GM18867 (cell line): ENCODE measurements around the gene LTB4R2.

Source experiments
- ATAC-seq: cut with Tn5 transposase; IDR thresholded peaks from one replicate; pipeline ENCODE4 v1.9.1; 2021; ENCODE audit warnings: mild to moderate bottlenecking, moderate library complexity; ENCODE audit not compliant: unreplicated experiment

The LTB4R2 gene

DNA sequence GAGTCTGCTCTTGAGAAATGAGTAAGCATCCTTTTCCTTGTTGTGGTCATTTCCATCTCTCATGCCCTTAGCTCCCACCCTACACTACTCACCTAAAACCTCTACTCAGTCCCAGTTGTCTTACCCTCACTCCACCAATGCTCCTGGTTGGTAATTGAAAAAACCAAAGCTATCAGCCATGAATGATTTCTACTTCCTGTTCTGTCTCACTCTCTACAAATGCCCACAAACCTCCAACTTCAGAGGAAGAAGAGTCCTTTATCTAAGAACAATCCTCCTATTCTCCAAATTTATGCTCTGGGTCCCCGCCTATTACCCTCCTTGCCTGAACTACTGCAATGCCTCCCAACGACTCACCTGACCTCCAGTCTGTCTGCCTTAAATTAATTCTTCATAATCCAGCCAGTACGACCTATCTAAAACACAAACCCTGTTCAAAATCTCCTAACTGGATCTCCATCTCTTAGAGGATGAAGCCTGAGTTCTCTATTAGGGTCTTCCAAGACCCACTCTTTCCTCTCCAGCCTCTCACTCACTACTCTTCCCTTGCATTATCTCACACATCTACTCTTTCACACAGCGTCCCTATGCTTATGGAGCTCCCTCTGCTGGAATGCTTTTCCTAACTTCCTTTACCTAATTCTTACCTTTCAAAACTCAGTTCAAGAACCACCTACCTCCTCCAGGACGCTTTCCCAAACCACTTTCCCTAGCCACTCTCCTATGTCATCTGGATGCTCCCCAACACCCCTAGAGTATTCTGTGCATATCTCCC is 12.6 kb upstream of the LTB4R2 start:
- peak; percentile 2 for ATAC-seq

DNA sequence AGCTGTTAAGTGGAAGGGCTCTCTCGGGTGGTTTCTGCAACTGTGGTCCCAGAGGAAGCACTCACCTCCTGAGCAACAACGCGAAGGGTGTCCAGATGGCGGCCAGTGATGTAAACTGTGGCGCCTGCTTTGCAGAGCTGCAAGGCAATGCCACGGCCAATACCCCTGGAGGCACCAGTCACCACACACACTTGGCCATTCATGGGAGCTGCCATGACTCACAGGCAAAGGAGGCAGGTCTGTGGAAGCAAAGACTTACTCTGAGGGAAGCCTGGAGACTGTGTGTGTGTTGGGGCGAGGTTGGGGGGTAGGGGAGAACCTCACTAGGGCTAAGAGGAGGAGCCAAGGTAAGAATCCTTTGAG is 11.1 kb upstream of the LTB4R2 start:
- no peak for ATAC-seq

GRCh38 chr14:24299255-24300191 is 10.4 kb upstream of the LTB4R2 start, which contains the start of the genes DHRS1 and NOP9:
Gene DHRS1 (minus strand): TSS chr14:24299780. CDS start chr14:24299106, 674 bp downstream.
Gene NOP9 (plus strand): TSS chr14:24299850. CDS start chr14:24299955, 105 bp downstream.
- ATAC-seq, result peak; percentile 75

DNA sequence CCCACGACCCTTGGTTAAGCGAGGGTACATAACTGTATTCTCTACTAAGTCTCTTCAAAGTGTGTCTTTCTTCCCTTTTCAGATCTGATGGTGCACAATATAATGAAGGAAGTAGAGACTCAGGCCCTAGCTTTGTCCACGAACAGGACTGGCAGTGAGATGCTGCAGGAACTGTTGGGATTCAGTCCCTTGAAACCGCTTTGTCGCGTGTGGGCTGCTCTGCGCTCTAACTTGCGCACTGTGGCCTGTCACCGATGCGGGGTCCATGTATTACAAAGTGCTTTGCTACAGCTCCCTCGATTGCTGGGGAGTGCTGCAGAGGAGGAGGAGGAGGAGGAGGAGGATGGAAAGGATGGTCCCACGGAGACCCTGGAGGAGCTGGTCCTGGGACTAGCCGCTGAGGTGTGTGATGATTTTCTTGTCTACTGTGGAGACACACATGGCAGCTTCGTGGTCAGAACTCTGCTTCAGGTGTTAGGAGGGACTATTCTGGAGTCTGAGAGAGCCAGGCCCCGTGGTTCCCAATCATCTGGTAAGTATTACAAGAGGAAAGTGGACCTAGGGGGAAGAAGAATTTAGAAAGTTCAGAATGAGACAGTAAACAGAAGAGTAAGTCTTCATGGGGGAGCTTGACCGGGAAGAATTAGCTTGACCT is 9.5 kb upstream of the LTB4R2 start:
- no peak for ATAC-seq

DNA sequence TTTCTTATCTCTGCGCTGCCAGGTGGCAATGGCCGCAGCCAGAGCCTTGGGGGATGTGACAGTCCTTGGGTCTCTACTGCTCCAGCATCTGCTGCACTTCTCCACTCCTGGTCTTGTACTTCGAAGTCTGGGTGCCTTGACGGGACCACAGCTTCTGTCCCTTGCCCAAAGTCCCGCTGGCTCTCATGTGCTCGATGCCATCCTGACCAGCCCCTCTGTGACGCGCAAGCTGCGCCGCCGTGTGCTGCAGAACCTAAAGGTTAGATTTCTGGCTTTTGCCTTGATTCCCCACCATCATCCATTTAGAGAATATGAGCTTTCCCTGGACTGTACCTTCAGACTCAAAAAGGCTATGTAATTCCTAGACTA is 5.9 kb upstream of the LTB4R2 start:
- no peak for ATAC-seq

- ATAC-seq, result no peak
Observed at GRCh38 chr14:24307156-24307574, 2.8 kb upstream of the LTB4R2 start.

GRCh38 chr14:24307575-24308341 is 2.2 kb upstream of the LTB4R2 start, which contains the start of gene CIDEB:
Gene CIDEB (minus strand): TSS chr14:24307977. CDS start chr14:24307858, 119 bp downstream.
- no peak for ATAC-seq

DNA sequence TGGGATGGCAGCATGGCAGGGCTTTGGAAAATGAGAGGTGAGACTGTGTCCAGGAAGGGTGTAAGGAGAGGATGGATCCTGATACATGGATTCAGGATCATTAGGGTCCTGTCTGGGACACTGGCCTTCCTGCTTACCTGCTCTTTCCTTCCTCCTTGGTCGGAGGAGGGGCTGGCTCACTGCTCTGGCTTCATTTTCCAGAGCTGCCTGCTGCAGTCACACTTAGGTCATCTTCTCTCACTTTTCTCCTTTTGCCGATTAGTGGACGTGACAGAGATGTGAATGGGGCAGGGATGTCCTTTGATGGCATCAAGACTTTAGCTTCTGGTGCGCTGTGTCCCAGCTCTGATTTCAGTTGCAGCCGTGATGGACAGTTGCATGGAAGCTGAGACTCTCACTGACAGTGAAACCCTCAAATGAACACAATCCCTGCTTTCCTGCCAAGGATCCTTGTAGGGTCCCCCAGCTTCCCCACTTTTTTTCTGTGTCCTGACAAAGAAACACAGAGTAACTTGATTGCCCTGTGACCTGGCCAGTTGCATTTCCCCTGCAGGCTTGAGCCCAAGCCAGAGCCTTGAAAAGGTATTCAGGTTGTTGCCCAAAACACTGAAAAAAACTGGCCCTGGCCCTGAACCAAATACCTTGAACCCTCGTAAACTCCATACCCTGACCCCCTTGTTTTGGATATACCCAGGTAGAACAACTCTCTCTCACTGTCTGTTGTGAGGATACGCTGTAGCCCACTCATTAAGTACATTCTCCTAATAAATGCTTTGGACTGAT is 1.4 kb upstream of the LTB4R2 start:
- no peak for ATAC-seq

DNA sequence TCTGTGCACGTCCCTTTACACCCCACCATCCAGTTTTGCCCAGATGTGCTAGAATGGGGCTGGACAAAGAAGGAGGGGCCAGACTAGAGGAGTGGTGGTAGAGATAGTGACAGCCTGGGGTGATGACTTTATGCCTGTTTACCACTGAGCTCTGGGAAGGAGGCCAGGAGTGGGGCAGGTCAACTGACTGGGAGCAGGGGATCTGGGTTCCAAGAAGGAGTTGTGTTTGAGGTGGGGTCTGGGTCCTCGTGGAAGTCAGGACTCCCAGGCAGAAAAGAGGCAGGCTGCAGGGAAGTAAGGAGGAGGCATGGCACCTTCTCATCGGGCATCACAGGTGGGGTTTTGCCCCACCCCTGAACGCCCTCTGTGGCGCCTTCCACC is 315 bp downstream of the LTB4R2 start:
- no peak for ATAC-seq

DNA sequence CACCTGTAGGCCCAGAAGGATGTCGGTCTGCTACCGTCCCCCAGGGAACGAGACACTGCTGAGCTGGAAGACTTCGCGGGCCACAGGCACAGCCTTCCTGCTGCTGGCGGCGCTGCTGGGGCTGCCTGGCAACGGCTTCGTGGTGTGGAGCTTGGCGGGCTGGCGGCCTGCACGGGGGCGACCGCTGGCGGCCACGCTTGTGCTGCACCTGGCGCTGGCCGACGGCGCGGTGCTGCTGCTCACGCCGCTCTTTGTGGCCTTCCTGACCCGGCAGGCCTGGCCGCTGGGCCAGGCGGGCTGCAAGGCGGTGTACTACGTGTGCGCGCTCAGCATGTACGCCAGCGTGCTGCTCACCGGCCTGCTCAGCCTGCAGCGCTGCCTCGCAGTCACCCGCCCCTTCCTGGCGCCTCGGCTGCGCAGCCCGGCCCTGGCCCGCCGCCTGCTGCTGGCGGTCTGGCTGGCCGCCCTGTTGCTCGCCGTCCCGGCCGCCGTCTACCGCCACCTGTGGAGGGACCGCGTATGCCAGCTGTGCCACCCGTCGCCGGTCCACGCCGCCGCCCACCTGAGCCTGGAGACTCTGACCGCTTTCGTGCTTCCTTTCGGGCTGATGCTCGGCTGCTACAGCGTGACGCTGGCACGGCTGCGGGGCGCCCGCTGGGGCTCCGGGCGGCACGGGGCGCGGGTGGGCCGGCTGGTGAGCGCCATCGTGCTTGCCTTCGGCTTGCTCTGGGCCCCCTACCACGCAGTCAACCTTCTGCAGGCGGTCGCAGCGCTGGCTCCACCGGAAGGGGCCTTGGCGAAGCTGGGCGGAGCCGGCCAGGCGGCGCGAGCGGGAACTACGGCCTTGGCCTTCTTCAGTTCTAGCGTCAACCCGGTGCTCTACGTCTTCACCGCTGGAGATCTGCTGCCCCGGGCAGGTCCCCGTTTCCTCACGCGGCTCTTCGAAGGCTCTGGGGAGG is 985 bp downstream of the LTB4R2 start, which contains the start of gene LTB4R:
LTB4R (plus strand) TSS at position 857 of the 959 bp plus-strand sequence. CDS start 4,150 bp downstream, outside the sequence.
- peak; percentile 63 for ATAC-seq

DNA sequence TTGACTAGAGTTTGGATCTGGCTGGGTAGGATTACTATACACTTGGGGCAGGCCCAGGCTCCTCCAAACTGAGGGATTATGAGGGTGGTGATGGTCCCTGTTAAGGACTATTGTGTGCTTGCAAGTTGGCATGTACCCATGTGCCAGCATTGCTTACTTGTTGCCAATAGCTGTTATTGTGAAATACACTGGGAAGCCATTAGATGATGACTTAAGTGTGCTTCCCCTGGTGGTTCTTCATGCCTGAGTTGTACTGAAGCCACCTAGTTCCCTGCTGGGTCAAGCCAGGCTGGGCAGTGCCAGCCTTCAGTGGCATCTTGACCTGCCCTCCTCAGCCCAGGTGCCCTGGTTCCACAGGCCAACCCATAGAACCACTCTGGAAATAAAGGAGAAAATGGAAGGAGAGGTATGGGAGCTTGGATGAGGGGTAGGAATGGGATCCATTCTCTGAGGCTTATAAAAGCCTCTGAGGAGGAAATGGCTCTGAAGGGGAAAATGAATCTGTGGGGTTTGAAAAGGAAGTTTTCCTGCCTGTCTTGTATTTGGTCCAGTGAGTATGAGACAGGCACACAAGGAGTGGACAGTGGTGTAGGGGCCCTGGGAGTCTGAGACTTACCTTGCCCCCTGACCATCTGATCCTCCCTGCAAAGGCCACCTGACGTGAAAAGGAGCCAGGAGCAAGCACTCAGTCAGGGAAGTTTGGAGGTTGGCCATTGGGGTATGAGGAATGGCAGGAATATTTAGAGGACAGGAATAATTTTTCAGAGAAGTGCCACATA is 2.1 kb downstream of the LTB4R2 start:
- no peak for ATAC-seq

- ATAC-seq, result no peak
Observed at GRCh38 chr14:24312736-24313507, 3.0 kb downstream of the LTB4R2 start.

DNA sequence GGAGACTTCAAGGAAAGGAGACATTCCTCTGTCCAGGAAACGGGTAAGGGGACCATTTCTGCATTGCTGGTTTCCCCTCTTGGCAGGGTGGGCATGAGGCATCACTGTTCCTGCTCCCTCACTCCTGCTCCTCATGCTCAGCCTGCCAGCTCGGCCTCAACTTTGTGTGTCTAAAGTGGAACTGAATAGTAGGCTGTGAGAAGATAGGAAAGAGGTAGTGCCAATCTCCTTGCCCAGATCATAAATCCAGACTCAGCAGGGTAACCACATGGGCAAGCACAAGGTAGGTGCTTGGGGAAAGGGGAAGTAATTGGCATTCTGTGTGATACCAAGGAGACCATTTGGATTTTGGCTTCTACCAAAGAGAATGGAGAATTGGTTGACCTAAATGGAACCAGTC is 4.0 kb downstream of the LTB4R2 start:
- no peak for ATAC-seq

GRCh38 chr14:24314377-24315193 is 4.6 kb downstream of the LTB4R2 start:
- ATAC-seq, result no peak

- ATAC-seq, result no peak
Observed at GRCh38 chr14:24315243-24315806, 5.4 kb downstream of the LTB4R2 start.
